MCF 10A (cell line): ENCODE data around the gene NISCH. TPM values are rescaled to one million over a fixed set of nuclear protein-coding genes. Genes with fewer than 3 reads are reported as not detected.

Source experiments
- BruUV-seq: library from RNA; stranded (reverse); fragments of 400-500 nt; replicated peaks from 2 replicates; lab custom pipeline; 2021; lab: Mats Ljungman, UMichigan
- CTCF ChIA-PET: fragments of 300-600 bp; sonication (Branson Sonifier 250); formaldehyde crosslinking; extraction: SDS; loops from one replicate; lab custom pipeline; 2021; ENCODE audit warnings: antibody characterized with exemption, inconsistent platforms; lab: Yijun Ruan, JAX
- POLR2A ChIA-PET: fragments of 300-600, 350-650 bp; sonication (Branson Sonifier 250); formaldehyde crosslinking; extraction: SDS; loops from one replicate; lab custom pipeline; 2020; ENCODE audit warnings: antibody characterized with exemption, inconsistent platforms; lab: Yijun Ruan, JAX
- DNase-seq: peaks from one replicate; pipeline ENCODE4 v3.0.0-alpha.2; 2018; ENCODE audit not compliant: unreplicated experiment
- H3K27ac Mint-ChIP-seq: one replicate; pipeline ENCODE4 v1.8.0; 2022; ENCODE audit warnings: mild to moderate bottlenecking, low read depth, mixed read lengths; ENCODE audit not compliant: unreplicated experiment
- H3K27me3 Mint-ChIP-seq: one replicate; pipeline ENCODE4 v1.8.0; 2022; ENCODE audit warnings: mixed read lengths; ENCODE audit not compliant: insufficient read depth, unreplicated experiment
- H3K36me3 Mint-ChIP-seq: one replicate; pipeline ENCODE4 v1.8.0; 2022; ENCODE audit warnings: mild to moderate bottlenecking, moderate library complexity, mixed read lengths; ENCODE audit not compliant: insufficient read depth, unreplicated experiment
- H3K4me1 Mint-ChIP-seq: one replicate; pipeline ENCODE4 v1.8.0; 2022; ENCODE audit warnings: mixed read lengths; ENCODE audit not compliant: insufficient read depth, unreplicated experiment
- H3K4me3 Mint-ChIP-seq: one replicate; pipeline ENCODE4 v1.8.0; 2022; ENCODE audit warnings: mild to moderate bottlenecking, moderate library complexity, mixed read lengths; ENCODE audit not compliant: unreplicated experiment
- H3K9me3 Mint-ChIP-seq: one replicate; pipeline ENCODE4 v1.8.0; 2022; ENCODE audit warnings: mixed read lengths; ENCODE audit not compliant: unreplicated experiment
- CTCF ChIP-seq: fragments of 200-600 bp; IDR thresholded peaks from one replicate; pipeline ENCODE4 v1.8.0; 2022; ENCODE audit warnings: antibody characterized with exemption, mild to moderate bottlenecking; ENCODE audit not compliant: unreplicated experiment
- intact Hi-C: fragments of 100-400 bp; cut with micrococcal nuclease; formaldehyde crosslinking; loops from 2 replicates; pipeline ENCODE4 v1.14.1; 2022
- total RNA-seq: library from RNA; stranded (reverse); gene quantifications from 2 replicates; pipeline ENCODE4 v1.2.3, GENCODE V29; 2022

Gene NISCH
- total RNA-seq, 1 experiment from 2014 or later: 60.5 TPM

GRCh38 chr3:52443791-52444687 is 11.4 kb upstream of the NISCH start:
- Mint-ChIP-seq H3K4me3 (no peak overlapping the region), H3K4me1 (no peaks in the 10 kb centered on the region), H3K27ac (no peak overlapping the region), H3K9me3 (no peaks in the 10 kb centered on the region), H3K36me3 (peaks cover 5% of the 10 kb centered on the region), H3K27me3 (no peaks in the 10 kb centered on the region)
- CTCF ChIA-PET: interaction anchor here (0.5 to 8.3 kb wide), 4 partner anchors 15 to 390 kb away, joined by 3 to 278 read pairs (median 16); no protein-coding TSS in a partner anchor
- intact Hi-C loops: loop anchor here (10.0 kb wide), 1 partner anchor 209 kb away; the partner anchor contains the start of gene TWF2
- POLR2A ChIA-PET: no interaction called here
- BruUV-seq: no TSS peak
- DNase-seq: no peak
- no peak for TF ChIP-seq CTCF

GRCh38 chr3:52444860-52445793 is 10.3 kb upstream of the NISCH start, which contains the start of gene SEMA3G:
Gene SEMA3G, minus strand, starts transcription at chr3:52445103. Its CDS starts 76 bp downstream, at chr3:52445027.
- peak; percentile 68 for DNase-seq
- POLR2A ChIA-PET: interaction anchor here (0.5 kb wide), 1 partner anchor 18 kb away, joined by 4 read pairs; no protein-coding TSS in a partner anchor
- Mint-ChIP-seq H3K36me3 (peaks cover 6% of the 10 kb centered on the region), H3K4me1 (no peaks in the 10 kb centered on the region), H3K4me3 (no peak within 1 kb of the TSS), H3K9me3 (no peaks in the 10 kb centered on the region), H3K27ac (no peak within 1 kb of the TSS), H3K27me3 (no peaks in the 10 kb centered on the region)
- CTCF ChIA-PET: interaction anchor here (0.7 to 8.3 kb wide), 6 partner anchors 8 to 1203 kb away, joined by 3 to 278 read pairs (median 3); partner anchors contain the start of gene TNNC1
- TF ChIP-seq CTCF: peak; percentile 23
- intact Hi-C loops: loop anchor here (10.0 kb wide), 1 partner anchor 210 kb away; the partner anchor contains the start of gene TWF2
- BruUV-seq: no TSS peak

- Mint-ChIP-seq H3K36me3 (peaks cover 6% of the 10 kb centered on the region), H3K27me3 (no peaks in the 10 kb centered on the region), H3K4me1 (no peaks in the 10 kb centered on the region), H3K27ac (no peak overlapping the region), H3K4me3 (no peak overlapping the region), H3K9me3 (no peaks in the 10 kb centered on the region)
- TF ChIP-seq CTCF: no peak
- intact Hi-C loops: loop anchor here (10.0 kb wide), 1 partner anchor 211 kb away; the partner anchor contains the start of gene TWF2
- ChIA-PET CTCF (interaction anchor here (0.6 to 8.3 kb wide), 14 partner anchors 7 to 1902 kb away, joined by 3 to 278 read pairs (median 4); partner anchors contain the start of gene TNNC1), POLR2A (no interaction called here)
- no TSS peak for BruUV-seq
- DNase-seq: no peak
Observed at GRCh38 chr3:52446042-52446441, 9.4 kb upstream of the NISCH start.
